Progenitor cell of endocrine pancreas (in vitro differentiated cells): ENCODE measurements around the gene ZNF451. TPM values are rescaled to one million over a fixed set of nuclear protein-coding genes. Genes with fewer than 3 reads are reported as not detected.
A peak's percentile ranks its signal among the peaks of the same experiment; 100 is the strongest.

ENCODE experiments used
- DNase-seq: peaks from one replicate; pipeline ENCODE4 v3.0.0; 2021; ENCODE audit warnings: low spot score; ENCODE audit not compliant: unreplicated experiment
- H3K27ac Mint-ChIP-seq: 2 replicates; pipeline ENCODE4 v1.8.0; 2021; ENCODE audit warnings: mild to moderate bottlenecking, moderate library complexity, mixed read lengths
- H3K27me3 Mint-ChIP-seq: 2 replicates; pipeline ENCODE4 v1.8.0; 2021; ENCODE audit warnings: mixed read lengths
- H3K36me3 Mint-ChIP-seq: 2 replicates; pipeline ENCODE4 v1.8.0; 2022; ENCODE audit warnings: mixed read lengths; ENCODE audit not compliant: insufficient read depth
- H3K4me1 Mint-ChIP-seq: 2 replicates; pipeline ENCODE4 v1.8.0; 2021; ENCODE audit warnings: low read depth, mixed read lengths
- H3K4me3 Mint-ChIP-seq: 2 replicates; pipeline ENCODE4 v1.8.0; 2021; ENCODE audit warnings: low read depth, mild to moderate bottlenecking, moderate library complexity, mixed read lengths
- H3K9me3 Mint-ChIP-seq: 2 replicates; pipeline ENCODE4 v1.8.0; 2021; ENCODE audit warnings: low read depth, mixed read lengths
- total RNA-seq: library from RNA; stranded (reverse); gene quantifications from 2 replicates; pipeline ENCODE4 v1.2.1, GENCODE V29; 2021
- TF ChIP-seq, protein P1 (sequence below): fragments of 200-600 bp; sonication (generic); IDR thresholded peaks from one replicate; pipeline ENCODE4 v1.5.0; 2021; ENCODE audit warnings: antibody characterized with exemption, mild to moderate bottlenecking; ENCODE audit not compliant: unreplicated experiment

ZNF451 gene
- total RNA-seq, 1 donor from 2014 or later = 70.6 TPM

DNA sequence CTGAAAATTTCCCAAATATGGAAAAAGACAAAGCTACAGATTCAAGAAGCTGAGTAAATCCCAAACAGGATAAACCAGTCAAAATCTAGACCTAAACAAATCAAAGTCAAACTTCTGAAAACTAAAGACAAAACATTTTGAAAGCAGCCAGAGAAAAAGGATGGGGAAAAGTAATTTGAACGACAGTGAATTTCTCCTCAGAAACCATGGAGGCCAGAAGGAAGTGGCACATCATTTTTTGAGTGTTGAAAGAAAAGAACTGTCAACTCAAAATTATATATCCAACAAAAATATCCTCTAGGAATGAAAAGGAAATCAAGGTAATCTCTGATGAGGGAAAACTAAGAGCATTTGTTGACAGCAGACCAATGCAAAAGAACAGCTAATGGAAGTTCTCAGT is 125.3 kb downstream of the ZNF451 start:
- H3K27me3 Mint-ChIP-seq = no peaks in the 10 kb centered on the region
- peaks cover 15% of the 10 kb centered on the region for H3K9me3 Mint-ChIP-seq
- peaks cover 23% of the 10 kb centered on the region for H3K36me3 Mint-ChIP-seq
- H3K4me3 Mint-ChIP-seq = no peak overlapping the region
- TF ChIP-seq, protein P1, sequence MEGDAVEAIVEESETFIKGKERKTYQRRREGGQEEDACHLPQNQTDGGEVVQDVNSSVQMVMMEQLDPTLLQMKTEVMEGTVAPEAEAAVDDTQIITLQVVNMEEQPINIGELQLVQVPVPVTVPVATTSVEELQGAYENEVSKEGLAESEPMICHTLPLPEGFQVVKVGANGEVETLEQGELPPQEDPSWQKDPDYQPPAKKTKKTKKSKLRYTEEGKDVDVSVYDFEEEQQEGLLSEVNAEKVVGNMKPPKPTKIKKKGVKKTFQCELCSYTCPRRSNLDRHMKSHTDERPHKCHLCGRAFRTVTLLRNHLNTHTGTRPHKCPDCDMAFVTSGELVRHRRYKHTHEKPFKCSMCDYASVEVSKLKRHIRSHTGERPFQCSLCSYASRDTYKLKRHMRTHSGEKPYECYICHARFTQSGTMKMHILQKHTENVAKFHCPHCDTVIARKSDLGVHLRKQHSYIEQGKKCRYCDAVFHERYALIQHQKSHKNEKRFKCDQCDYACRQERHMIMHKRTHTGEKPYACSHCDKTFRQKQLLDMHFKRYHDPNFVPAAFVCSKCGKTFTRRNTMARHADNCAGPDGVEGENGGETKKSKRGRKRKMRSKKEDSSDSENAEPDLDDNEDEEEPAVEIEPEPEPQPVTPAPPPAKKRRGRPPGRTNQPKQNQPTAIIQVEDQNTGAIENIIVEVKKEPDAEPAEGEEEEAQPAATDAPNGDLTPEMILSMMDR = no peak
- peaks cover 15% of the 10 kb centered on the region for H3K4me1 Mint-ChIP-seq
- DNase-seq = no peak
- H3K27ac Mint-ChIP-seq = no peak overlapping the region

DNA sequence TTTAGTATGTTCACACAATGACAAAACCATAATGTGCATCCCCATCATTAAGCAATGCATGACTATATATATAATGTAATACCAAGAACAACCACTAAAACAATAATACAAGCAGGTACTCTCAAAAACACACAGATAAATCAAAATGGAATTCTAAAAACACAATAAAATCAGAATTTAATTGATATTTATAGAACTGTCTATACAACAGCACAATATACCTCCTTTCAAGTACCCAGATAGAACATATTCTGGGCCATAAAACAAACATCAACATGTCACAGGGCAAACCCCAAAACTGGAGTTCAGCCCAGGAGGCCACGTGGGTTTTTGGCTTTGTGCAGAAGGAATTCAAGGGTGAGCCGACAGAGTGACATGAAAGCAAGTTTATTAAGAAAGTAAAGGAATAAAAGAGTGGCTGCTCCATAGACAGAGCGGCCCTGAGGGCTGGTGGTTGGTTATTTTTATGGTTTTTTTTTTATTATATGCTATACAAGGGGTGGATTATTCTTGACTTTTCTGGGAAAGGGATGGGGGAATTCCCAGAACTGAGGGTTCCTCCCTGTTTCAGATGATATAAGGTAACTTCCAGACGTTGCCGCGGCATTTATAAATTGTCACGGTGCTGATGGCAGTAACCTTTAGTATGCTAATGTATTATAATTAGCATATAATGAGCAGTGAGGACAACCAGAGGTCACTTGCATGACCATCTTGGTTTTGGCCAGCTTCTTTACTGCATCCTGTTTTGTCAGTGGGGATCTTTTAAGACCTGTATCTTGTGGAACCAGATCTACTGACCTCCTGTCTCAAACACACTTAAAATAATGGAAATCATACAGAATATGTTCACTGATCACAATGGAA is 126.5 kb downstream of the ZNF451 start:
- peaks cover 22% of the 10 kb centered on the region for H3K4me1 Mint-ChIP-seq
- no peaks in the 10 kb centered on the region for H3K27me3 Mint-ChIP-seq
- no peak overlapping the region for H3K4me3 Mint-ChIP-seq
- H3K27ac Mint-ChIP-seq = peak overlapping the region; percentile 61
- H3K9me3 Mint-ChIP-seq = peaks cover 15% of the 10 kb centered on the region
- no peak for DNase-seq
- TF ChIP-seq, protein P1 = peak; percentile 26
- H3K36me3 Mint-ChIP-seq = peaks cover 27% of the 10 kb centered on the region

DNA sequence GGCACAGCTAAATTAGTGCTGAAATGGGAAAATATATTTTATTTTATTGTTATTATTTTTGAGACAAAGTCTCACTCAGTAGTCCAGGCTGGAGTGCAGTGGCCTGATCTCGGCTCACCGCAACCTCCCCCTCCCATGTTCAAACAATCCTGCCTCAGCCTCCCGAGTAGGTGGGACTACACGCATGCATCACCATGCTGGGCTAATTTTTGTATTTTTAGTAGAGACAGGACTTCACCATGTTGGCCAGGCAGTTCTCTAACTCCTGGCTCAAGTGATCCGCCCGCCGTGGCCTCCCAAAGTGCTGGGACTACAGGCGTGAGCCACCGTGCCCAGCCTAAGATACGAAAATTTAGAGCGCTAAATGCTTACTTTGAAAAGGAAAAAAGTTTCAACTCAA is 127.3 kb downstream of the ZNF451 start:
- Mint-ChIP-seq H3K9me3 (peaks cover 15% of the 10 kb centered on the region), H3K27ac (no peak overlapping the region), H3K27me3 (no peaks in the 10 kb centered on the region), H3K4me1 (peaks cover 23% of the 10 kb centered on the region), H3K36me3 (peaks cover 28% of the 10 kb centered on the region), H3K4me3 (no peak overlapping the region)
- DNase-seq = no peak
- TF ChIP-seq, protein P1 = no peak

Other genes with a start within 250 kb of the ZNF451 start
- 0.46 and 0.64 TPM in 2 replicates for gene BEND6, start 135.1 kb upstream of the ZNF451 start, total RNA-seq
- gene KIAA1586, start 43.5 kb upstream of the ZNF451 start, total RNA-seq = 22.0 and 23.0 TPM in 2 replicates
- 4.8 and 4.9 TPM in 2 replicates for gene BAG2, start 82.1 kb downstream of the ZNF451 start, total RNA-seq
- gene RAB23, start 132.1 kb downstream of the ZNF451 start, total RNA-seq = 15.3 and 16.6 TPM in 2 replicates
- 26.2 and 27.7 TPM in 2 replicates for gene PRIM2, start 227.4 kb downstream of the ZNF451 start, total RNA-seq